Measurements from ENCODE around the gene CPA5. TPM values are rescaled to one million over a fixed set of nuclear protein-coding genes. Genes with fewer than 3 reads are reported as not detected.

CPA5 gene
- total and polyA plus RNA-seq, 2 of the 8 experiments (the other 6 are each of a cell fraction or from before 2014, with no cell fraction given), result 0.12 TPM; not detected in 1

DNA sequence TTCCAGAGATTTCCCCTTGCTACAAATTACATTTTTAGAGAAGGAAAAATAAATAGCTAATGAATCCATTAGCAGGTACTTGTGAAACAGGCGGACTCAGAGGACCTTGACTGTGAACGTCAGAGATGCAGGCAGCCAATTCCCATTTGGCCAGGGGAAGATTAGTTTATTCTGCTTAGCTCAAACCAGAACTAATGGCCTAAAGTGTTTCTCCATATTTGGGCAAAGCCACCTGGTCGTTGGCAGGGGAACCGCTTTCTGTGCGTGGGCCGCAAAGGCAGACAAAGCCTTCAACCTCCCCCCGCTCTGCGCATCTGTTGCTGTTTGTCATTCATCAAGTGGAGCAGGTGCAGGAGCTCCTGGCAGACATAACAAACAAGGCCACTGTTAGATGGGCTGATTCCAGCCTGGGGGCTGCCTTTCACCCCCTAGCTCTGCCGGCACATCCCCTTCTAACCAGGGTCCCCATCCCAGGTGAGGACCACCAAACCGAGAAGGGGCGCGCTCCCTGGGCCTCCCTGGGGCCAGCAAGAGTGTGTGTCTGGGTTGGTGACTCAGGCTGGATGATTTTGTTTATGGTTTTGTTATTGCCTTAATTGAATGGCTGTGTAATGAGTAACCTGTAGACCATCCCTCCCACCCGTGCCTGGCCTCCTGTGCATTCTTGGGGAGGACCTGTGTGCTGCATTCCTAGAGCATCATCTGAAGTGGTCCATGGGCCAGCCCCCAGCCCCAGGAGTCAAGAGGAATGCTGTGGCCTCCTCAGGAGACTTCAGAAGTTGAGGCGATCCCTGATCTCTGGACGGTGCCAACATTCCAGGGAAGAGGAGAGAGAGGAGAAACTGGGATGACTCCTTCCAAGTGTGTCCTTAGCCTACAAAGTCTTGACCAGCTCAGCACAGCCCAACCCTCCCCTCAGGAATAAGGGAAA, 21.2 kb downstream of the CPA5 start (continued):
- TF ChIP-seq NRF1 (IDR thresholded peaks at IDR 0.05; ENCODE audit: low read depth, low read length) (no peak), TEAD4 (IDR thresholded peaks at IDR 0.05; ENCODE audit: low read depth, low read length) (no peak), EP300 (IDR thresholded peaks at IDR 0.05; ENCODE audit: borderline replicate concordance in 1 of 2, low read depth in 2 of 2, low read length in 2 of 2) (no peak), RBBP5 (IDR thresholded peaks at IDR 0.05; ENCODE audit: borderline replicate concordance, low read depth, low read length) (no peak), ASH2L (IDR thresholded peaks at IDR 0.05; ENCODE audit: low read length) (no peak), HDAC6 (IDR thresholded peaks at IDR 0.05; ENCODE audit: low read depth, low read length) (no peak), BRCA1 (IDR thresholded peaks at IDR 0.05; ENCODE audit: low read depth, low read length) (no peak), HDAC2 (IDR thresholded peaks at IDR 0.05; ENCODE audit: borderline replicate concordance in 1 of 2, low read depth in 2 of 2, low read length in 2 of 2) (no peak), SP1 (IDR thresholded peaks at IDR 0.05; ENCODE audit: low read depth, low read length) (0 out of 2 replicates have a peak, but pooled peaks have one; percentile 36), TAF1 (IDR thresholded peaks at IDR 0.05; ENCODE audit: low read depth, low read length) (no peak), RNF2 (IDR thresholded peaks at IDR 0.05; ENCODE audit: borderline replicate concordance, low read depth, low read length, missing control alignments, poor library complexity, severe bottlenecking) (no peak), SRF (IDR thresholded peaks at IDR 0.05; ENCODE audit: low read depth, low read length) (peak; percentile 91), GABPA (IDR thresholded peaks at IDR 0.05; ENCODE audit: borderline replicate concordance, insufficient read depth, low read length) (no peak), TCF12 (IDR thresholded peaks at IDR 0.05; ENCODE audit: low read depth, low read length) (0 out of 2 replicates have a peak, but pooled peaks have one; percentile 77), KDM5A (IDR thresholded peaks at IDR 0.05; ENCODE audit: low read length) (no peak), EGR1 (IDR thresholded peaks at IDR 0.05; ENCODE audit: borderline replicate concordance, low read depth, low read length) (no peak), SUZ12 (IDR thresholded peaks at IDR 0.05; ENCODE audit: low read length) (no peak), CREB1 (IDR thresholded peaks at IDR 0.05) (no peak), FOSL1 (IDR thresholded peaks at IDR 0.05; ENCODE audit: insufficient read depth, low read depth, low read length) (no peak), SIX5 (IDR thresholded peaks at IDR 0.05; ENCODE audit: low read depth, low read length) (no peak), JUND (IDR thresholded peaks at IDR 0.05; ENCODE audit: low read length) (no peak)
- TF ChIP-seq, protein P1, sequence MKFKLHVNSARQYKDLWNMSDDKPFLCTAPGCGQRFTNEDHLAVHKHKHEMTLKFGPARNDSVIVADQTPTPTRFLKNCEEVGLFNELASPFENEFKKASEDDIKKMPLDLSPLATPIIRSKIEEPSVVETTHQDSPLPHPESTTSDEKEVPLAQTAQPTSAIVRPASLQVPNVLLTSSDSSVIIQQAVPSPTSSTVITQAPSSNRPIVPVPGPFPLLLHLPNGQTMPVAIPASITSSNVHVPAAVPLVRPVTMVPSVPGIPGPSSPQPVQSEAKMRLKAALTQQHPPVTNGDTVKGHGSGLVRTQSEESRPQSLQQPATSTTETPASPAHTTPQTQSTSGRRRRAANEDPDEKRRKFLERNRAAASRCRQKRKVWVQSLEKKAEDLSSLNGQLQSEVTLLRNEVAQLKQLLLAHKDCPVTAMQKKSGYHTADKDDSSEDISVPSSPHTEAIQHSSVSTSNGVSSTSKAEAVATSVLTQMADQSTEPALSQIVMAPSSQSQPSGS (IDR thresholded peaks at IDR 0.05; ENCODE audit: low read length), result no peak

Measured in H1 (cell line).